Measurements from ENCODE around the gene TVP23C.

DNA sequence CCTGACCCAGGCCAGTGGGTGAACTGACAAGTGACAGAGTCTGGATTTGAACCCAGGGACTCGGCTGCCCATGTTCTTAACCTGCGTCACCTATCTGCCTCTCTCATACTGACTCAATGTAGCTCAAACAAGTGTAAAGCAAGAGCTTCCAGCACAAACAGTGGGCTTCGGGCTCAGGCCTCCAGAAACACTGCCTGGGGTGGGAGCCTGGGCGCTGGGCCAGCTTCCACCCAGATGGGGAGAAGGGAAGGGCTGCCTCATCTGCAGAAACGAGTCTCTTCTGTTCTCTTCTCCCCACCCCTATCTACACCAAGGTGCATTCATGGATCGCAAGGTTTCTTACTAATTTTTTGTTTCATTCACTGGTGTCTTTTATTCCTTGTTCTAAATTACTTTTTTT is 97.2 kb downstream of the TVP23C start:
- TF ChIP-seq, protein P1, sequence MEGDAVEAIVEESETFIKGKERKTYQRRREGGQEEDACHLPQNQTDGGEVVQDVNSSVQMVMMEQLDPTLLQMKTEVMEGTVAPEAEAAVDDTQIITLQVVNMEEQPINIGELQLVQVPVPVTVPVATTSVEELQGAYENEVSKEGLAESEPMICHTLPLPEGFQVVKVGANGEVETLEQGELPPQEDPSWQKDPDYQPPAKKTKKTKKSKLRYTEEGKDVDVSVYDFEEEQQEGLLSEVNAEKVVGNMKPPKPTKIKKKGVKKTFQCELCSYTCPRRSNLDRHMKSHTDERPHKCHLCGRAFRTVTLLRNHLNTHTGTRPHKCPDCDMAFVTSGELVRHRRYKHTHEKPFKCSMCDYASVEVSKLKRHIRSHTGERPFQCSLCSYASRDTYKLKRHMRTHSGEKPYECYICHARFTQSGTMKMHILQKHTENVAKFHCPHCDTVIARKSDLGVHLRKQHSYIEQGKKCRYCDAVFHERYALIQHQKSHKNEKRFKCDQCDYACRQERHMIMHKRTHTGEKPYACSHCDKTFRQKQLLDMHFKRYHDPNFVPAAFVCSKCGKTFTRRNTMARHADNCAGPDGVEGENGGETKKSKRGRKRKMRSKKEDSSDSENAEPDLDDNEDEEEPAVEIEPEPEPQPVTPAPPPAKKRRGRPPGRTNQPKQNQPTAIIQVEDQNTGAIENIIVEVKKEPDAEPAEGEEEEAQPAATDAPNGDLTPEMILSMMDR (IDR thresholded peaks at IDR 0.05 in 8 of 11, conservative IDR thresholded peaks at IDR 0.05 in 3 of 11), result no peak
- TF ChIP-seq POLR2AphosphoS5 (IDR thresholded peaks at IDR 0.05), result no peak
- no peak for TF ChIP-seq POLR2A (IDR thresholded peaks at IDR 0.05)

Measured in spleen (tissue), 7 donors.